SK-MEL-5 (cell line): ENCODE data around the gene MALT1. TPM values are rescaled to one million over a fixed set of nuclear protein-coding genes. Genes with fewer than 3 reads are reported as not detected.
A peak's percentile ranks its signal among the peaks of the same experiment; 100 is the strongest.

Experiments used
- DNase-seq: peaks from one replicate; pipeline ENCODE4 v3.0.0-alpha.2; 2016; ENCODE audit warnings: low read depth, low spot score
- in situ Hi-C: cut with HindIII; loops from 2 replicates; pipeline ENCODE4 v1.10.0; 2016; ENCODE audit warnings: low sequenced_read_pairs, high pct_unique_total_duplicates, low pct_unique_long_range_greater_than_20kb
- total RNA-seq: library from RNA; depleted of rRNA; stranded (reverse); fragments of >200 nt; shearing (Covaris generic); gene quantifications from 2 replicates; pipeline ENCODE4 v1.2.3, GENCODE V29; 2014; rRNA removed

Gene MALT1
- total RNA-seq, 1 experiment from 2014 or later, result 15.2 TPM

- peak; percentile 40 for DNase-seq
- in situ Hi-C loops, result no loop called here
Observed at GRCh38 chr18:58803978-58804377, 132.7 kb downstream of the MALT1 start.

Other genes with a start within 250 kb of the MALT1 start
- not detected in 2 replicates for gene ALPK2, start 42.4 kb upstream of the MALT1 start, total RNA-seq
- 7.3 and 10.8 TPM in 2 replicates for gene ZNF532, start 193.4 kb downstream of the MALT1 start, total RNA-seq